ENCODE data around the gene ZIC1. TPM values are rescaled to one million over a fixed set of nuclear protein-coding genes. Genes with fewer than 3 reads are reported as not detected.

ZIC1 gene
- total RNA-seq, 1 experiment from 2014 or later: not detected

GRCh38 chr3:147401421-147401820, 7.7 kb upstream of the ZIC1 start:
- H3K56ac ChIP-seq (ENCODE audit: insufficient read length, low read depth, low read length): no peak overlapping the region
- H3K23ac ChIP-seq (ENCODE audit: insufficient read length, low read depth, low read length): no peak overlapping the region
- no peak overlapping the region for H3K18ac ChIP-seq (ENCODE audit: insufficient read length, low read depth, low read length)
- no peak overlapping the region for H4K8ac ChIP-seq (replicated peaks; ENCODE audit: insufficient read length, low read depth, low read length)
- Mint-ChIP-seq H3K36me3 (ENCODE audit: insufficient read depth in 1 of 3, low read depth in 3 of 3) (no peaks in the 10 kb centered on the region; a peak in 2 of 7 replicates), H3K4me1 (peaks cover 47 to 82% of the 10 kb centered on the region in 2 experiments), H3K27ac (no peak overlapping the region), H3K4me3 (no peak overlapping the region), H3K27me3 (ENCODE audit: low read depth) (peaks cover 100% of the 10 kb centered on the region), H3K9me3 (peaks cover 0 to 3% of the 10 kb centered on the region in 2 experiments; a peak in 2 of 5 replicates)
- no peak overlapping the region for H3K27ac ChIP-seq (ENCODE audit: insufficient read length, low read depth, low read length)
- WGBS (ENCODE audit: extremely low coverage, insufficient read length, low lambda C conversion rate): no CpG with 5 or more reads among the region's 1 CpG
- no peak overlapping the region for H2BK20ac ChIP-seq (ENCODE audit: low read depth, low read length, poor library complexity, severe bottlenecking)
- no peak overlapping the region for H2BK120ac ChIP-seq (ENCODE audit: low read depth, low read length, poor library complexity, severe bottlenecking)
- peaks cover 63% of the 10 kb centered on the region for H3K27me3 ChIP-seq (ENCODE audit: insufficient read depth, low read length)
- no peak overlapping the region for H3K4ac ChIP-seq (ENCODE audit: low read depth, low read length)
- H2AFZ ChIP-seq (ENCODE audit: low read length): no peak overlapping the region
- H2BK15ac ChIP-seq (ENCODE audit: low read depth, low read length): no peak overlapping the region
- no peak for TF ChIP-seq CTCF (conservative IDR thresholded peaks at IDR 0.05)
- no peak overlapping the region for H4K5ac ChIP-seq (ENCODE audit: insufficient read length, low read depth, low read length)
- H3K4me1 ChIP-seq (ENCODE audit: insufficient read depth, low read length): peaks cover 14% of the 10 kb centered on the region
- no peaks in the 10 kb centered on the region for H4K20me1 ChIP-seq (ENCODE audit: control insufficient read depth, insufficient read depth, insufficient read length)
- H2BK5ac ChIP-seq (ENCODE audit: insufficient read length, low read length): no peak overlapping the region
- H2BK12ac ChIP-seq (ENCODE audit: insufficient read length, low read depth, low read length): no peak overlapping the region
- H3K9ac ChIP-seq (ENCODE audit: extremely low read depth, insufficient read length, low read length): no peak overlapping the region
- no peak overlapping the region for H4K91ac ChIP-seq (ENCODE audit: insufficient read length, low read depth, low read length)
- H3K14ac ChIP-seq (ENCODE audit: insufficient read depth, low read length): no peak overlapping the region
- H3K9me3 ChIP-seq (ENCODE audit: control insufficient read depth, low read depth, low read length): no peaks in the 10 kb centered on the region
- H3K79me2 ChIP-seq (ENCODE audit: insufficient read depth, low read length): no peaks in the 10 kb centered on the region
- DNase-seq: no peak
- no peaks in the 10 kb centered on the region for H3K79me1 ChIP-seq (ENCODE audit: insufficient read depth, low read depth, low read length, poor library complexity, severe bottlenecking)
- H3T11ph ChIP-seq (ENCODE audit: low read length): no peak overlapping the region
- peaks cover 13% of the 10 kb centered on the region for H3K23me2 ChIP-seq (ENCODE audit: insufficient read length, low read depth, low read length, poor library complexity, severe bottlenecking)
- no peak overlapping the region for H2AK5ac ChIP-seq (ENCODE audit: insufficient read length, low read length)
- H3K4me2 ChIP-seq (ENCODE audit: insufficient read depth, insufficient read length, low read length): no peak overlapping the region
